Activated CD8-positive, alpha-beta memory T cell treated with anti-CD3 and anti-CD28 coated beads, Interleukin-2, amount 50 U/mL, for 1 hour (primary cell): ENCODE results near the gene ZNF564.
"Not testable (repeated sequence)": the region's sequence is repeated elsewhere in the genome, so short reads cannot be mapped to it uniquely, and the experiment has no call there.

Experiments
- DNase-seq: peaks from one replicate; pipeline ENCODE4 v3.0.0-alpha.2; 2020; ENCODE audit errors: extremely low read depth

Gene ZNF564

DNA sequence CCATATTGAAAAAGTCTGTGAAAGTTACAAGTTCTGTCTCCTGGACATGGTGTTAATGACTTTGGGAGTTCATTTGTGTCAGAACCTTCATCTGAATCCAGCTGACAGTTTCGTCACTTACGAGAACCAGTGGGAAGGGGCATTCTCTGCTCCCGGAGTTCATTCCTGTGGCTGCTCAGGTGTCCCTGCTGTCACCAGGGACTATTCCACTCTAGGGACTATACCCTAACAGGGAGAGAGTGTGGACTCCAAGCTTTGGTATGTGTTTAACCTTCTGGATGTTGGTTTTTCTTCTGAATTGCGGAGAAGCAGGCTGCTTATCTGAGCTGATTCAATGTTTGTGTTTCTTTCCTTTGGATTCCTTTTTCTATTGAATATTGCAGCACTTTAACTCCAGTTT, 54.2 kb downstream of the ZNF564 start:
- no peak for DNase-seq

DNA sequence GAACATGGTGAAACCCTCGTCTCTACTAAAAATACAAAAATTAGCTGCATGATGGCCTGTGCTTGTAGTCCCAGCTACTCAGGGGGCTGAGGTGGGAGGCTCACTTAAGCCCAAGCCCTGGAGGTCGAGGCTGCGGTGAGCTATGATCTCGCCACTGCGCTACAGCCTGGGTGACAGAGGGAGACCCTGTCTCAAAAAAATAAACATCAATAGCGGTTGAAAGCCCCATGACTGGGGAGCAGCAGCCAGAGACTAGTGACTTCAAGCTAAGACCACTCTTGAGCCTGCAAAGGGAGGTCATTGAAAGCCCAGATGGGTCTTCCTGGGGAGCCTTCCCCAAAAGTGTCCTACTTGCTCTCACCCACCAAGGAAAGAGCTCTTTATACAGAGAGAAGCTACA, 54.8 kb downstream of the ZNF564 start:
- DNase-seq, result no peak

DNA sequence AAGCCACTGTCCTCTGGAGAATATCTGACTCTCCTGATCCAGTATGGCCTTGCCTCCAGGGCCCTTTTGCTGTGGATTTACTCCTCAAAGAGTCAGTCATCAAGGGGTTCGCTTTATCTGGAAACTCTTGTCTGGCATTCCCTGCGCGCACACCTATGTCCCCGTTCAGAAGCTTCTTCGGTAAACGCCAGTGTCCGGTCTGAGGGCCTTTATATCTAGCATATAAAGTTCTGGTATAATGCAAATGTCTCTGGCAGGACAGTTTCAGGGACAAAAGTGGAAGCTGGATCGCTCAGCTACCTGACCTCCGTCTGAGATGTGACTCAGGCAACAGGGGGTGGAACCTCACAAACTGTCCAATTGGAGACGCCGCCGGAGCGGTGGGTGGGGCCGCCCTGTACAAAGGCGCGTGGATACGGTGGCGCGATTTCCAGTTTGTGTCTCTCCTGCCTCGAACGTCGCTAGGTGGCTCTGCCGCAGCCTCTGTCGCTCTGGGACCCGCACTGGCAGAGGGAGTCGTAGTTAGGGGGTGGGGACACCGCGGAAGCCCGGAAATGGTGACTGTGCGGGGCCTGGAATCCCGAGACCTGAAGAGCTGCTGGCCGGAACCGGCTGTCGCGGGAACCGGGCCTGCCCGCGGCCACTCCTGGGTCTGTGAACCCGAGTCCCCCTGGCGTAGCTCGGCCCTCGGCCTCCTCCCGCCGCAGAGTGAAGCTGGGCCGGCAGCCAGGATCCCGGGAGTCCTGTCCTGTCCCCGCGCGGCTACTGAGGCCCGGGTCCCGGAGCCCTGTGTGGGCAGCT, 56.1 kb downstream of the ZNF564 start:
- peak; percentile 87 for DNase-seq

DNA sequence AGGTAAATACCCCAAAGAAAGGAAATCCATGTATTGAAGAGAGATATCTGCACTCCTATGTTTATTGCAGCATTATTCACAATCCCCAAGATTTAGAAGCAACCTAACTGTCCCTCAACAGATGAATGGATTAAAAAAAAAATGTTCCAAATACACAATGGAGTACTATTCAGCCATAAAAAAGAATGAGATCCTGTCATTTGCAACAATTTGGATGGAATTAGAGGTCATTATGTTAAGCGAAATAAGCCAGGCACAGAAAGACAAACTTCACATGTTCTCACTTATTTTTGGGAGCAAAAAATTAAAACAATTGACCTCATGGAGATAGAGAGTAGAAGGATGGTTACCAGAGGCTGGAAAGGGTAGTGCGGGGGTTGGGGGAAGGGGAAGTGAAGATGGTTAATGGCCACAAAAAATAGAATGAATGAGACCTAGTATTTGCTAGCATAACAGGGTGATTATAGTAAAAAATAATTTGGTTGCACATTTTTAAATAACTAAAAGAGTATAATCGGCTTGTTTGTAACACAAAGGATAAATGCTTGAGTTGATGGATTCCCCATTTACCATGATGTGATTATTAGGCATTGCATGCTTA, 56.9 kb downstream of the ZNF564 start:
- no peak for DNase-seq

DNA sequence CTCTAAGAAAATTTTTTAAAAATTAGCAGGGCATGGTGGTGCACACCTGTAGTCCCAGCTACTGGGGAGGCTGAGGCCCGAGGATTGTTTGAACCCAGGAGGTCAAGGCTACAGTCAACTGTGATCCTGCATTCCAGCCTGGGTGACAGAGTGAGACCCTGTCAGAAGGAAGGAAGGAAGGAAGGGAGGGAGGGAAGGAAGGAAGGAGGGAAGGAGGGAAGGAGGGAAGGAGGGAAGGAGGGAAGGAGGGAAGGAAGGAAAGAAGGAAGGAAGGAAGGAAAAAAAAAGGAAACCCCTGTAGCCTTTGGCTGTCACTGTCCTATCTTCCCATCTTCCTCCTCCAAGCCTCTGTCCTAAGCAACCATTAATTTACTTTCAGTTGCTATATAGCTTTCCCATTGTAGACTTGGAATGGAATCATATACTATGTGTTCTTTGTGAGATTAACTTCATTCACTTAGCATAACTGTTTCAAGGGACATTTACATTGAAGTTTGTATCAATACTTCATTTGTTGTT, 65.0 kb downstream of the ZNF564 start:
- not testable (repeated sequence) for DNase-seq

DNA sequence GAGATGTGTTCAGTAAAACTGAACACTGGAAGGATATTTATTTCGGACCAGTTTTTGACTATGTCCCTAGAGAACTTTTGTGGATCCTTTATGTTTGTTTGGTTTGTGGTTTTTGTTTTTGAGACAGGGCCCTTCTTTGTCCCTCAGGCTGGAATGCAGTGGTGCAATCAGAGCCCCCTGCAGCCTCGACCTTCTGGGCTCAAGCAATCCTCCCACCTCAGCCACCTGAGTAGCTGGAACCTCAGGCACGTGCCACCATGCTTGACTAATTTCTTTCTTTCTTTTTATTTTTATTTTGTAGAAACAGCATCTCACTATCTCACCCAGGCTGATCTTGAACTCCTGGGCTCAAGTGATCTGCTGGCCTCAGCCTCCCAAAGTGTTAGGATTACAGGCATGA, 65.7 kb downstream of the ZNF564 start:
- no peak for DNase-seq

DNA sequence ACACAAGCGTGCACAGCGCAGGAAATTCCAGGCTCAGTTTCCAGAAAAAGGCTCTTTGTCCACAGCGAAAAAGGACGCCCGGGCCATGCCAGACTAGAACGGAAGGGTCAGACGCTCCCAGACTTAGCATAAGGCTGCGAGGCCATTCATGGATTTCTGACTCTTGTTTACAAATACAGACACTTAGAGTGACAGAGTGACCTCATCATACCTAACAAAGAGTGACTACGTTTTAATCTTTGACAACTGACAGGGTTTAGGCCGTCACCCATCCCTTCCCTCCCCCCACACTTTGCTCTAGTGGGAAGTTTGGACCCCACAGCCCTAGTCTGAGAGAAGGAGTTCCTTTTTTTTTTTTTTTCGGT, 66.2 kb downstream of the ZNF564 start:
- no peak for DNase-seq

DNA sequence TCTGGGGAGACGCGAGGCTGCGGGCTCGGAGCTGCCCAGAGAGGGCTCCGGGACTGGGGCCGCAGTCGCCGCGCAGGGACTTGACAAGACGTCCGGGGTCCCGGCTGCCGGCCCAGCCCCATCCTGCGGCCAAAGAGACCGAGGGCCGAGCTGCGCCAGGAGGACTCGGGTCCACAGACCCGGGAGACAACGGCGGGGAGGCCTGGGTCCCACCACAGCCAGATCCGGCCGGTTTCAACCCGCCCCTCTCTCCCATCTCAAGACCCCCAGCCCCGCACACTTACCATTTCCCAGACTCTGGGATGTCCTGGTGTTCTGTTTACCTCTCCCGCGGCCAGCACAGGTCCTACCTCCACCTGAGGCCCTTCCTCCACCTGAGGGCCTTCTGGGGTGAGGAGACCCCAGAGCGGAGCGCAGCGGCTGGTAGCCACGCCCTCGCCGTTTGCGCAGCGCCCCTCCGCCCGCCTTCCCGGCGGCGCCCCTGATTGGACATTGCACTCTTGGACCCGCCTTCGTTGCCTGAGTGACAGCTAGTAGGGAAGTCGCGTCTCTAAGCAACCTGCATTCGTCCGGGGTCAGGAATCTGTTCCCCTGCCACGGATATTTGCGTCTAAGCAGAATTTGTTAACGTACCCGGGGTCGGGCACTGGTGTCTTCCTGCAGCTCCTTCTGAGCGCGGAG, 66.8 kb downstream of the ZNF564 start, which contains the start of gene ZNF709:
Gene ZNF709, minus strand, starts transcription at position 446 of the 681 bp plus-strand sequence. Its CDS starts 159 bp downstream, at position 287.
- peak; percentile 71 for DNase-seq

DNA sequence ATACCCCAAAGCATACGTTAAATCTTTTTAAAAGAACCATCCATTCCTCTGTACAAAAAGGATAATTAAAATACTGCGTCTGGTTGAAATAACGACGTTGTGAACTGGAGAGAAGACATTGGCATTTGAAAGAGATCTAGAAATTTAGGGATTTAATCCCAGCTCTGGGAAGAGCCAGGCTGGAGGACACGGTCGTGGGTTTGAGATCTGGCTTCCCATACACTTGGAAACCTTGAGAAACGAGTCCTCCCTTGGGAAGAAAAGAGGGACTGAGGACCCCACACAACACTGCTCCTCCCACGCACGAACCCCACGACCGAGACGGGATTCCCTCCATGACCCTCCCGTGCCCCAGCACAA, 67.3 kb downstream of the ZNF564 start:
- no peak for DNase-seq

DNA sequence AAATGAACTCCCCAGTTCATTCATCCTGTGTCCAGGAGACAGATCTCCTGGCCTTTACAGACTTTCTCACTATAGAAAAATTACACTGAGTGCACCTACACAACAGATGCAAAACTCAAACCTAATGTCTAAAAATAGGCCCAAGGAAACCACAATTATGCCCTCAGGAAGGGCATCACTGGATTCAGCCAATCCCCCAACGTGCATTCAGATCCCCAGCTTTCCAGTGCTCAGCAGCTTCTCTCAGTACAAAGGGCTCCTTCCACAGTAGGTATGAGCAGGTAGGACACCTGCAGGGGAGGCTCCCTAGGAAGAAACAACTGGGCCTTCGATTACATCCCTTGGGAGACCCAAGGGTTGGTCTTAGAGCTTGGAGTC, 68.8 kb downstream of the ZNF564 start:
- no peak for DNase-seq

DNA sequence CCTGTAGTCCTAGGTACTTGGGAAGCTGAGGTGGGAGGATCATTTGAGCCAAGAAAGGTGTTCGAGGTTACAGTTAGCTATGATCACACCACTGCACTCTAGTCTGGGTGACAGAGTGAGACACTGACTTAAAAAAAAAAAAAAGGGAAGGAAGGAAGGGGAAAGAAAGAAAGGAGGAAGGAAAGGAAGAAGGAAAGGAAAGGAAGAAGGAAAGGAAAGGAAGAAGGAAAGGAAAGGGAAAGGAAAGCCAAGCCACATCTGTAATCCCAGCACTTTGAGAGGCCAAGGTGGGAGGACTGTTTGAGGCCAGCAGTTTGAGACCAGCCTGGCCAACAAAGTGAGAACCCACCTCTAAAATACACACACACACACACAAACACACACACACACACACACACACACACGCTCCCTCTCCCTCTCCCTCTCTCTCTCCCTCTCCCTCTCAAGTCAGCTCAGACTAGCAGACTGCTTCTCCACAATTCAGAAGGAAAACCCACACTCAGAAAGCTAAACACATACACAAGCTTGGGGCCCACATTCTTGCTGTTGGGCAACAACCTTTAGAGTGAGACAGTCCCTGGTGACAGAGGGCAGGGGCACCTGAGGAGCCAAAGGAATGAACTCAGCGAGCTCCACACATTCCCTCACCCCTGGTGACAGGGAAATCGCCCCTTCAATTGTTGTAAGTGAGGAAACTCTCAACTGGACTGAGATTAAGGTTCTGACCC, 69.3 kb downstream of the ZNF564 start:
- no peak for DNase-seq

DNA sequence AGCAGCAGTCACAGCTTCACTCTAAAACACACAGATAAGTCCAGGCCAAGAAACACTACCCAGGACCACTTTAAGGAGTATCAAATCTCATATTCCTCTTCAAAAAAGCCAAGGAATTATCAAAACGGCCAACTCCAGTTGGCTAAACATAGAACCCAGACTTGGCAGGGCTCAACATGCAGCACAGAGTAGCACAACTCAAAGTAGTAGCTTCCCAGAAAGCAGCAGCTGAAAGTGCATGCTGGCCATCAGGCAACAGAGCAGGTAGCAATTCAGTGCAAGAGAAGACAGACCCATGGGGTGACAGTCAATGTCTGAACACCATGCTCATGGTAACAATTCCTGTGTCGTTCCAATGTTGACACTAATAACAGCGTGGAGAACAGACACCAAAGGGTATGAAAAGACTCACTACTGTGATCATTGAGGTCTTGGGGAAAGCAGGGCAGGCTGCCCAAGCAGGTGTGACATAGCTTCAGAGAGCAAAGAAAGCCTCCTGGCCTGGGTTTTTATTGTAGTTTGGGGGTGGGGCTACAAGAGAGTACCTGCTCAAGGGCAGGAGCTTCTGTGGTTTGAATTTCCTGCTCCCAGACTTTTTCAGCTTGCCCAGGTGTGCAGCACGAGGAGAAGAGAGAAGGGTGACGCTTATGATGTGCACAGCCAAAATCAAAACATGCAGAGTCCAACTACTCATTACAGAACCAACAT, 72.9 kb downstream of the ZNF564 start:
- DNase-seq, result no peak
